Ovary (tissue), 3 donors: ENCODE data around the gene REM2.

Experiments
- EP300 ChIP-seq: sonication (generic); formaldehyde crosslinking; IDR thresholded peaks from one replicate; pipeline ENCODE4 v1.6.1; 2017; ENCODE audit warnings: antibody characterized with exemption
- POLR2A ChIP-seq: fragments of 450-650 bp; IDR thresholded peaks from one replicate; pipeline ENCODE4 v1.6.1; 2017; ENCODE audit warnings: antibody characterized with exemption, mild to moderate bottlenecking, moderate library complexity
- TF ChIP-seq, protein P1 (sequence below), 3 donors: fragments of 450-650 bp in 2 of 3; fragments of 200-600 bp in 1 of 3; IDR thresholded peaks; one replicate each; pipeline versions ENCODE4 v1.5.1 to v1.8.0; 2016 to 2022; ENCODE audit warnings: antibody characterized with exemption in 3 of 3, mild to moderate bottlenecking in 1 of 3
- donor health status: DM: no; HTN: no; CAD: no.

DNA sequence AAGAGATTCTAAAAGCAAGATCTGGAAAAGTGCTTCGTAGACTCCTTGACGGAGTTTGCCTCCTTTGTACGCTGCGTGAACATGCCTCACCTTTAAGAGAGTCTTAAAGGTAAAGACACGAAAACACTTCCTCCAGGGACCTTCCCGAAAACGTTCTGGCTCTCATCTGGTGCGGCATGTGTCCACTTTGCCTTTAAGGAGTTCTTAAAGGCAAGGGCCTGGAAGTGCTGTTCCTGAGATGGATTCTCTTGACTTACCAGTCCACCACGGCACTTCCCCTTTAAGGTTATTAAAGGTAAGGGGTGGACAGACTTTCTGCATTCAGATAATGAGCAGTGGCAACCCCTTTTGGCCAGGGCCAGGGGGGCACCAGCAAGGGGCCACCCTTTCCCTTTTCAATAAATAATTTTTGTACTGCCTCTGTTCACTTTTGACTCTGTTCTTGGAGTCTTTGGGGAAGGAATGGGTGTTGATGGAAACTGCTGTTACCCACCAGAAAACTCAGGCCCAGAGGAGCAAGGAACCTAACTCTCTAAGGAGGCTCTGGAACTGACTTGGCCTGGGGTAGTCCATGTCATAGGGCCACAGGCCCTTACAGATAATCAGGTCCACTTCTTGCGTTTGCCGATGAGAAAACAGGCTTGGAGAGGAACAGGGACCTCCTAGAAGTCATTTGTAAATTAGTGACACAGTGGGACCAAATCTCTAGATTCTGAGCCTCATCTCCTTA is 4.4 kb downstream of the REM2 start:
- TF ChIP-seq POLR2A (no peak), EP300 (no peak)
- TF ChIP-seq, protein P1, sequence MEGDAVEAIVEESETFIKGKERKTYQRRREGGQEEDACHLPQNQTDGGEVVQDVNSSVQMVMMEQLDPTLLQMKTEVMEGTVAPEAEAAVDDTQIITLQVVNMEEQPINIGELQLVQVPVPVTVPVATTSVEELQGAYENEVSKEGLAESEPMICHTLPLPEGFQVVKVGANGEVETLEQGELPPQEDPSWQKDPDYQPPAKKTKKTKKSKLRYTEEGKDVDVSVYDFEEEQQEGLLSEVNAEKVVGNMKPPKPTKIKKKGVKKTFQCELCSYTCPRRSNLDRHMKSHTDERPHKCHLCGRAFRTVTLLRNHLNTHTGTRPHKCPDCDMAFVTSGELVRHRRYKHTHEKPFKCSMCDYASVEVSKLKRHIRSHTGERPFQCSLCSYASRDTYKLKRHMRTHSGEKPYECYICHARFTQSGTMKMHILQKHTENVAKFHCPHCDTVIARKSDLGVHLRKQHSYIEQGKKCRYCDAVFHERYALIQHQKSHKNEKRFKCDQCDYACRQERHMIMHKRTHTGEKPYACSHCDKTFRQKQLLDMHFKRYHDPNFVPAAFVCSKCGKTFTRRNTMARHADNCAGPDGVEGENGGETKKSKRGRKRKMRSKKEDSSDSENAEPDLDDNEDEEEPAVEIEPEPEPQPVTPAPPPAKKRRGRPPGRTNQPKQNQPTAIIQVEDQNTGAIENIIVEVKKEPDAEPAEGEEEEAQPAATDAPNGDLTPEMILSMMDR (IDR thresholded peaks at IDR 0.05): no peak
